IPS-18a (cell line): ENCODE data around the gene ANKRD18A.
"Not testable (repeated sequence)": the region's sequence is repeated elsewhere in the genome, so short reads cannot be mapped to it uniquely, and the experiment has no call there.

Experiments
- H3K27ac ChIP-seq: one replicate; pipeline ENCODE4 v1.5.1; 2013; ENCODE audit warnings: low read length
- H3K27me3 ChIP-seq: one replicate; pipeline ENCODE4 v1.6.1; 2013; ENCODE audit warnings: mild to moderate bottlenecking, low read length; ENCODE audit not compliant: control insufficient read depth, insufficient read depth
- H3K36me3 ChIP-seq: one replicate; pipeline ENCODE4 v1.6.1; 2013; ENCODE audit warnings: low read depth, low read length; ENCODE audit not compliant: control insufficient read depth
- H3K4me1 ChIP-seq: one replicate; pipeline ENCODE4 v1.6.1; 2013; ENCODE audit warnings: low read depth, low read length; ENCODE audit not compliant: control insufficient read depth
- H3K4me3 ChIP-seq: one replicate; pipeline ENCODE4 v1.5.1; 2013; ENCODE audit warnings: low read length
- H3K9ac ChIP-seq: one replicate; pipeline ENCODE4 v1.6.1; 2013; ENCODE audit warnings: mild to moderate bottlenecking, low read length, moderate library complexity
- H3K9me3 ChIP-seq: one replicate; pipeline ENCODE4 v1.6.1; 2013; ENCODE audit warnings: low read depth, low read length; ENCODE audit not compliant: control insufficient read depth

Gene ANKRD18A

DNA sequence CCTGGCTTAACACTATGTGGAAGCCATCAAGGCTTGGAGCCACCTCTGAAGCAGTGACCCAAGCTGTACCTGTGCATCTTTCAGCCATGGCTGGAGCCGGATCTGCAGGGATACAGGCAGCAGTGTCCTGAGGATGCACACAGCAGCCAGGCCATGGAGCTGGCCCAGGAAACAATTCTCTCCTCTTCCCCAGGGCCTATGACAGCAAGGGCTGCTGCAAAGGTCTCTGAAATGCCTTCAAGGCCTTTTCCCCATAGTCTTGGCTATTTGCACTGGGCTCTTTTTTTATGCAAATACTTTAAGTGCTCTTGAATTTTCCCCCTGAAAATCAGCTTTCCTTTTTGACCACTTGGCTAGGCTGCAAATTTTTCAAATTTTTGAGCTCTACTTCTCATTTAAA is 56.5 kb downstream of the ANKRD18A start:
- not testable (repeated sequence) for H3K4me3 ChIP-seq, H3K27ac ChIP-seq, H3K9me3 ChIP-seq, H3K36me3 ChIP-seq, H3K9ac ChIP-seq, H3K4me1 ChIP-seq, H3K27me3 ChIP-seq

DNA sequence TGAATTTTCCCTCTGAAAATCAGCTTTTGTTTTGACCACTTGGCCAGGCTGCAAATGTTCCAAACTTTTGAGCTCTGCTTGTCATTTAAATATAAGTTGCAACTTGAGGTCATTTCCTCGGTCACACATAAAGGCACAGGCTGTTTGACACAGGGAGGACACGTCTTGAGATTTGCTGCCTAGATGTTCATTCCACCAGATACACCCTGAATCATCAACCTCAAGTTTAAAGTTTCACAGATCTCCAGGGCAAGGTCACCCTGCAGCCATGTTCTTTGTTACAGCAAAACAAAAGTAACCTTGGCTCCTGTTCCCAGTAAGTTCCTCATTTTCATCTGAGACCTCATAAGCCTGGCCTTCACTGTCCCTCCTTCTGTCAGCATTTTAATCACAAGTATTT is 59.3 kb downstream of the ANKRD18A start:
- H3K9ac ChIP-seq, H3K27me3 ChIP-seq, H3K27ac ChIP-seq, H3K36me3 ChIP-seq, H3K4me1 ChIP-seq, H3K4me3 ChIP-seq, H3K9me3 ChIP-seq: not testable (repeated sequence)

DNA sequence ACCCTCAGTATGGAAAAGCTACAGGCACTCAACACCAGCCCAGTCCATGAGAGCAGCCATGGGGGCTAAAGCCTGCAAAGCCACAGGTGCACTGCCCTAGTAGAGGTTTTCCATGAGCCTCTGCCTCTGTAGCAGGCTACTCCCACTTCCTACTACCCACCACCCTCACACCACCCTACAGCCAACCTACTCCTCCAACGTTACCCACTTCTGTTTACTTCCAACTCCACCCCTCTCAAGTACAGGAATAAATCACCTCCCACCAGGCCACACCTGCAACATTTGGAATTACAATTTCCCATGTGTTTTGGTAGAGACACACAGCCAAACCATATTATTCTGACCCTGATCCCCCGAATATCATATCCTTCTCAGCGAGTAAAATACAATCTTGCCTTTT is 61.2 kb downstream of the ANKRD18A start:
- not testable (repeated sequence) for H3K4me1 ChIP-seq, H3K9me3 ChIP-seq, H3K4me3 ChIP-seq, H3K27me3 ChIP-seq, H3K9ac ChIP-seq, H3K27ac ChIP-seq, H3K36me3 ChIP-seq

DNA sequence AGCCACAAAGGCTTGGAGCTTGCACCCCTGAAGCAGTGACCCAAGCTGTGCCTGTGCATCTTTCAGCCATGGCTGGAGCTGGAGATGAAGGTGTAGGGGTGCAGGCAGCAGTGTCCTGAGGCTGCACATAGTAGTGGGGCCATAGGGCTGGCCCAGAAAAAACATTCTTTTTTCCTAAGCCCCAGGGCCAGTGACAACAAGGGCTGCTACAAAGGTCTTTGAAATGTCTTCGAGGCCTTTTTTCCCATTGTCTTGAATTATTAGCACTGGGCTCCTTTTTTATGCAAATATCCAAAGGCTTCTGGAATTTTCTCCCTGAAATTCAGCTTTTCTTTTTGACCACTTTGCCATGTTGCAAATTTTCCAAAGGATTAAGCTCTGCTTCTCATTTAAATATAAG is 62.6 kb downstream of the ANKRD18A start:
- not testable (repeated sequence) for H3K9ac ChIP-seq, H3K27me3 ChIP-seq, H3K4me3 ChIP-seq, H3K4me1 ChIP-seq, H3K9me3 ChIP-seq, H3K27ac ChIP-seq, H3K36me3 ChIP-seq

DNA sequence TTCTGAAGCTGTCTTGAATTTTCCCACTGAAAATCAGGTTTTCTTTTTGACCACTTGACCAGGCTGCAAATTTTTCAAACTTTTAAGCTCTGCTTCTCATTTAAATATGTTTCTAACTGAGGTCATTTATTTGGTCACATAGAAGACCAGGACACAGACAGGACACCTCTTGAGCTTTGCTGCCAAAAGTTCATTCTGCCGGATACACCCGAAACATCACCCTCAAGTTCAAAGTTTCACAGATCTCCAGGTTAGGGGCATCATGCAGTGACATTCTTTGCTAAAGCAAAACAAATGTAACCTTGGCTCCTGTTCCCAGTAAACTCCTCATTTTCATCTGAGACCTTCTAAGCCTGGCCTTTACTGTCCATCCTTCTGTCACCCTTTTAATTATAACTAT is 65.4 kb downstream of the ANKRD18A start:
- H3K36me3 ChIP-seq, H3K27ac ChIP-seq, H3K9me3 ChIP-seq, H3K9ac ChIP-seq, H3K4me1 ChIP-seq, H3K4me3 ChIP-seq, H3K27me3 ChIP-seq: not testable (repeated sequence)

DNA sequence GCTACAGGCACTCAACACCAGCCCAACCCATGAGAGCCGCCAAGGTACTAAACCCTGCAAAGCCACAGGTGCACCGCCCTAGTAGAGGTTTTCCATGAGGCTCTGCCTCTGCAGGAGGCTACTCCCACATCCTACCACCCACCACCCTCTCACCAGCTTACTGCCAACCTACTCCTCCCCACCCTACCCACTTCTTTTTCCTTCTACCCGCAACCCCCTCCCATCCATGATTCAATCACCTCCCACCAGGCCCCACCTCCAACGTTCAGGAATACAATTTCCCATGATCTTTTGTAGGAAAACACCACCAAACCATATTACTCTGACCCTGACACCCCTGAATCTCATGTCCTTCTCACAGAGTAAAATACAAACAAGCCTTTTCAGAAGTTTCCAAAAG is 67.4 kb downstream of the ANKRD18A start:
- H3K36me3 ChIP-seq, H3K27ac ChIP-seq, H3K4me3 ChIP-seq, H3K27me3 ChIP-seq, H3K4me1 ChIP-seq, H3K9me3 ChIP-seq, H3K9ac ChIP-seq: not testable (repeated sequence)

DNA sequence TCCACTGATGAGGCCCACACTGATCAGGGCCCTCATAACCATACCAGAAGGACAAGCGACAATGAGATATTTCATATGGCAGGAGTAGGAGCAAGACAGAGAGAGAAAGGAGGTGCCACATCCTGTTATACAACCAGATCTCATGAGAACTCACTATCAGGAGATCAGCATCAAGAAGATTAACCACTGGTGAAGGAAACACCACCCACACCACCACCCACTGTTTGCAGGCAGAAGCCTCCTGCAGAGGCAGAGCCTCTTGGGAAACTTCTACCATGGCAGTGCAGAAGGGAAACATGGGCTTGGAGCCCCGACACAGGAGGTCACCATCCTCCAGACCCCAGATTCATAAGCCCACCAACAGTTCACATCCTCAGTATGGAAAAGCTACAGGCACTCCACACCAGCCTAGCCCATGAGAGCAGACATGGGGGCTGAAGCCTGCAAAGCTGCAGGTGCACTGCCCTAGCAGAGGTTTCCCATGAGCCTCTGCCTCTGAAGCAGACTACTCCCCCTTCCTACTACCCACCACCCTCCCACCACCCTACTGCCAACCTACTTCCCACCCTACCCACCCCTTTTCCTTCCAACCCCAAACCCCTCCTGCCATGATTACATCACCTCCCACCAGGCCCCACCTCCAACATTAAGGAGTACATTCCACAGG is 73.8 kb downstream of the ANKRD18A start:
- H3K36me3 ChIP-seq, H3K9me3 ChIP-seq, H3K4me3 ChIP-seq, H3K27ac ChIP-seq, H3K4me1 ChIP-seq, H3K27me3 ChIP-seq, H3K9ac ChIP-seq: not testable (repeated sequence)

DNA sequence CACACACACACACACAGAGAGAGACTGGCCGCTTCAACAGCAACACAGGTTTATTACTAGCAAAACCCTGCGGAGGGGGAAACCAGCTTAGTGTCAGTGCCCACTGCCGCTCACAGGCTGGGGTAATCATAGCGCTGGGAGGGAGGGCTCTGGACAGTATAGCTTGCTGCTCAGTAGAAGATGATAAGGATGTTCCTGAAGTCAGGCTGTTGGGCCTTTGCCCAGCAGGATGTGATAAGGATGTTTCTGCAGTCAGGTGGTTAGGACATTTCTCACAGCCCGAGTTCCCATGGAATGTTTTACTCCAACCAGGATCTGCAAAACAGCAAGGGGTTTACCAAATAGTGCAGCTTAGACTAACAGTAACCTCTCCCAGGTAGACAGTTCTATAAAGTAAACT is 79.9 kb downstream of the ANKRD18A start:
- not testable (repeated sequence) for H3K27ac ChIP-seq, H3K36me3 ChIP-seq, H3K4me1 ChIP-seq, H3K9ac ChIP-seq, H3K4me3 ChIP-seq, H3K27me3 ChIP-seq, H3K9me3 ChIP-seq

DNA sequence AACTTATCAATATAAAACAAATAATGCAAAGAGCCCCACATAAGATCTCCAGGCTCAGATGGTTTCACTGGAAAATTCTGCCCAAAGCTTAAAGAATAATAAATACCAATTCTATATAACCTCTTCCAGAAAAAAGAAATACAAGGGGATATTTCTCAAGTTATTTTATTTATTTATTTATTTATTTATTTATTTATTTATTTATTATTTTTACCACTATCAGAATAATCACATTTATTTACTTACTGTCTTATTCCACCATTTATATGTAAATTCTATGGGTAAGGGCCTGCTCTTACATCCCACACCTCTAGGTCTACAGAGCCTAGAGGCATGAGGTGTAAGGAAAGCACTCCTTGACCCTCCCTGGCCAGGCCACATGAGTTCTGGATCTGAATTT is 91.1 kb downstream of the ANKRD18A start:
- no peak overlapping the region for H3K9ac ChIP-seq
- no peaks in the 10 kb centered on the region for H3K36me3 ChIP-seq
- no peak overlapping the region for H3K4me3 ChIP-seq
- H3K27ac ChIP-seq: no peak overlapping the region
- no peaks in the 10 kb centered on the region for H3K4me1 ChIP-seq
- no peaks in the 10 kb centered on the region for H3K27me3 ChIP-seq
- peaks cover 3% of the 10 kb centered on the region for H3K9me3 ChIP-seq

DNA sequence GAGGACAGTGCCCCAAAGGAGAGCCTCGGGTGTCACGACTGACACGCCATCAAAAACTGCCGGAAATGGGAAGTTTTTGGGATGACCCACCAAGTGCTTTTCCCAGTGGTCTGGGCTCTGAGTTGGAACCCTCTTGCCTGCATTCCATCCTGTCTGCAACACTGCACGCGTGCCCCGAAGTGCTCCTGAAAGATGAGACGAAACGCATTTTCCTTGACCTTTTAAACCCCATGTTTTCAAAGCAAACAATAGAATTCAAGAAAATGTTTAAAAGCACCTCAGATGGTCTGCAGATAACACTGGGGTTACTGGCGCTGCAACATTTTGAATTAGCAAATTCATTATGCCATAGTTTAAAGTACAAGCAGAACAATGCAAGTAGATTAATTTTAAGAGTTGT is 92.9 kb downstream of the ANKRD18A start:
- Histone ChIP-seq H3K27ac (no peak overlapping the region), H3K4me1 (no peaks in the 10 kb centered on the region), H3K36me3 (no peaks in the 10 kb centered on the region), H3K4me3 (no peak overlapping the region), H3K27me3 (no peaks in the 10 kb centered on the region), H3K9ac (no peak overlapping the region), H3K9me3 (peaks cover 3% of the 10 kb centered on the region)

DNA sequence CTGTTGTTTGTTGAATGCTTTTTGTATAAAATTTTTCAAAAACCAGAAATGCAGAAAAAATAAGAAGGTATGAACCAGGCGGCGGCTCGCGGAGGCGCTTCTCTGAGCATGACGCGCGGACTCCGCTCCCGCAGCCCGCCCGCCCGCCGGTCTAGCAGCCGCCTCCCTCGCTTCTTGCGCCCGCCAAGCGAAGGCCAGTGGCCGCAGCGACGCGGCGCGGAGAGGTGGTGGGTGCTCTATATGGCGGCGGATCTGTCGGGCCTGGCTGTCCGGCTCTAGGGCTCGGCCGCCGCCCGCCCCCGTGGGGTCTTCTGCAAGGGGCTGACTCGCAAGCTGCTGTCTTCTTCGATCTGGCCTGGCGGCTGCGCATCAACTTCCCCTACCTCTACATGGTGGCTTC is 93.8 kb downstream of the ANKRD18A start:
- peaks cover 3% of the 10 kb centered on the region for H3K9me3 ChIP-seq
- H3K27ac ChIP-seq: no peak overlapping the region
- H3K4me1 ChIP-seq: no peaks in the 10 kb centered on the region
- H3K36me3 ChIP-seq: no peaks in the 10 kb centered on the region
- H3K4me3 ChIP-seq: no peak overlapping the region
- H3K9ac ChIP-seq: no peak overlapping the region
- H3K27me3 ChIP-seq: no peaks in the 10 kb centered on the region

DNA sequence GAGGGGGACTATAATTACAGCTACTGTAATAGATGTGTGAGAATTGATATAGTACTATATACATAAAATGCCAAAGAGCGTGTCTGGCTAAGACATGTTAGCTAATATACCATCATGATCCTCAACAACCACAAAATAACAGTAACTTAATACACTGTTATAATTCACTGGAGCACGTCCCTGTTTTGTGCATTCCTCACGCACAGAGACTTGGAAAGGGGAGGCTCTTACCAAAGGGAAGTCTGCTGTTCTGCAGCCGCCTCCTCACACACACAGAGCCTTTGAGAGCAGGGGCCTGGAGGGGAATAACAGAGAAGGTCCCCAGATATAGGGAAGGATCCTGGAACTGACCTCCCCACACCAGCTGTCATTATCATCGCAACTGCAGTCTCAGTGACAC is 97.3 kb downstream of the ANKRD18A start:
- Histone ChIP-seq H3K36me3 (no peaks in the 10 kb centered on the region), H3K4me1 (no peaks in the 10 kb centered on the region), H3K27ac (no peak overlapping the region), H3K9me3 (no peaks in the 10 kb centered on the region), H3K27me3 (no peaks in the 10 kb centered on the region), H3K4me3 (no peak overlapping the region), H3K9ac (no peak overlapping the region)
